GM06990 (cell line): ENCODE measurements around the gene TMEM184A.

Experiments
- DNase-seq: peaks from one replicate; pipeline ENCODE4 v3.0.0-alpha.2; 2011; ENCODE audit not compliant: insufficient read length; ENCODE audit errors: extremely low read depth
- H3K27me3 ChIP-seq: replicated peaks from 2 replicates; pipeline ENCODE4 v1.6.0; 2011; ENCODE audit warnings: low read length; ENCODE audit not compliant: control insufficient read depth, insufficient read depth
- H3K36me3 ChIP-seq: 2 replicates; pipeline ENCODE4 v1.5.1; 2011; ENCODE audit warnings: low read length; ENCODE audit not compliant: control insufficient read depth, insufficient read depth
- H3K4me3 ChIP-seq: replicated peaks from 2 replicates; pipeline ENCODE4 v1.5.1; 2011; ENCODE audit warnings: low read depth, mild to moderate bottlenecking, control low read depth, low read length
- CTCF ChIP-seq: IDR thresholded peaks from 2 replicates; pipeline ENCODE4 v1.5.1; 2011; ENCODE audit warnings: low read length, control low read depth, mild to moderate bottlenecking, inconsistent platforms; ENCODE audit not compliant: insufficient read depth, poor library complexity, severe bottlenecking

Gene TMEM184A

DNA sequence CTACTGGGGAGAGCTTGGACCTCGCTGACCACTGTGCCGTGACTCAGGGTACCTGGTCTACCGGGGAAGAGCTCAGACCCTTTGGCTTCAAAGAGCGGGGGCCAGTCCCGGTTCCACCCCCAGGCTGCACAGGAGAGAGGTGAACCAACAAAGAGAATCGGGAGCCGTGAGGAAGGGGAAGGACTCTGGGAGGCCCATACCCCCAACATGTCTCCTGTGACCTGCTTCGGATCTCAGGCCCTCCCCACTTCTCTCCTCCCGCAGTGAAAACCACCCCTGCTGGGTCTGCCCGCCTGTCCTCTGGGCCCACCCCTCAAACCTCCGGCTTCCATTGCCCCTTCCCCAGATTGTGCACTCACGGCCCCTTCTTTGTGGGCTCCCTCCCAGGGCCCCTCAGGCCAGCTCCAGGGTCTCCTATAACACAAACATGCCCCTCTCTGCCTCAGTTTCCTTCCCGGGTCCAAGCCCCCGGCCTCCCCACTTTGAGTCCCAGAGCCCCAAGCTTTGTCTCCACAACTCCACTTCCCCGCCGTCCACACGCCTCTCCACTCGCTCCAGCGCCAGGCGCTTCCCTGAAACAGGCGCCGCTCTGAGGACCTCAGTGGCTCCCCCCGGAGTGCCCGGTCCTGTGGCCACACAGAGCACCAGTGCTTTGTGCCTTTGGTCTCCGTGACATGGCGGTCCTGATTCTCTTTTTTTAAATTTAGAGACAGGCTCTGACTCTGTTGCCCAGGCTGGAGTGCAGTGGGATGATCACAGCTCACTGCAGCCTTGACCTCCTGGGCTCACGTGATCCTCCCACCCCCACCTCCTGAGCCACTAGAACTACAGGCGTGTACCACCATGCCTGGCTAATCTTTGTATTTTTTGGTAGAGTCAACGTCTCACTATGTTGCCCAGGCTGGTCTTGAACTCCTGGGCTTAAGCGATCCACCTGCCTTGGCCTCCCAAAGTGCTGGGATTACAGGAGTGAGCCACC is 44.3 kb downstream of the TMEM184A start:
- no peaks in the 10 kb centered on the region; the same call in 1 of the 2 replicates for H3K27me3 ChIP-seq
- no peaks in the 10 kb centered on the region for H3K36me3 ChIP-seq
- TF ChIP-seq CTCF, result no peak
- DNase-seq, result no peak
- no peak overlapping the region for H3K4me3 ChIP-seq

DNA sequence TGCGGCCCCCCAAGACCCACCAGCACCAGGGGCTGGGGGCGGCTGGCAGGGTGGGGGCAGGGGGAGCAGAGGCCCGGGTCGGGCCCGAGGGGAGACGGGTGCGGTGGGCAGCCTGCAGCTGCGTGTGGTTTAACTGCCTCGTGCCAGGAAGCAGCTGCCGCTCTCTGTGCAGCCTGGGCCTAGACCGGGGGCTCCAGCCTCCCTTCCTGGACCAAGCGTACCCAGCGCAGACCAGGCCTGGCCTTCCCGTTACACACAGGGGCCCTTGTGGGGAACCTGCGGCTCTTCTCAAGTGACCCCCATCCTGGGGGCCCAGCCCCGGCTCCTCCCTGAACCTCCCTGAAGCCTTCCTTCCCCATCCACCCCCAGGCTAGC is 45.2 kb downstream of the TMEM184A start:
- no peaks in the 10 kb centered on the region for H3K27me3 ChIP-seq
- H3K4me3 ChIP-seq, result no peak overlapping the region
- no peaks in the 10 kb centered on the region for H3K36me3 ChIP-seq
- no peak for TF ChIP-seq CTCF
- peak; percentile 16 for DNase-seq

GRCh38 chr7:1509226-1509625 is 46.8 kb downstream of the TMEM184A start:
- Histone ChIP-seq H3K36me3 (no peaks in the 10 kb centered on the region), H3K4me3 (no peak overlapping the region), H3K27me3 (no peaks in the 10 kb centered on the region)
- no peak for DNase-seq
- TF ChIP-seq CTCF, result no peak

DNA sequence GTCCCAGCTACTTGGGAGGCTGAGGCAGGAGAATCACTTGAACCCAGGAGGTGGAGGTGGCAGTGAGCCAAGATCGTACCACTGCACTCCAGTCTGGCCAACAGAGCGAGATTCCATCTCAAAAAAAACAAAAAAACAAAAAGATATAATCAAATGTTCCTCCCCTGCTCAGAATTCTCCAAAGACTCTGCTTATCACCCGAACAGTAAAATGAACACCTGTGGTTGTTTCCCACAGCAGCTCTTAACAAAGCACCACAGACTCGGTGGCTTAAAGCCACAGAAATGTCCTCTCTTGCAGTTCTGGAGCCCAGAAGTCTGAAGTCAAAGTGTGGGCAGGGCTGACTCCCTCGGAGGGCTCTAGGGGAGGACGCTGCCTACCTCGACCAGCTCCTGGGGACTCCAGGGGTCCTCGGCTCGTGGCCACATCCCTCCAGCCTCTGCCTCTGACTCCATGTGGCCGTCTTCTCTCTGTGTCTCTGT is 47.7 kb downstream of the TMEM184A start:
- TF ChIP-seq CTCF, result no peak
- H3K4me3 ChIP-seq, result no peak overlapping the region
- no peaks in the 10 kb centered on the region for H3K36me3 ChIP-seq
- peak; percentile 15 for DNase-seq
- H3K27me3 ChIP-seq, result no peaks in the 10 kb centered on the region

- Histone ChIP-seq H3K36me3 (peaks cover 3% of the 10 kb centered on the region), H3K27me3 (no peaks in the 10 kb centered on the region), H3K4me3 (peak overlapping the region; percentile 6)
- no peak for TF ChIP-seq CTCF
- DNase-seq, result peak; percentile 52
Measured at GRCh38 chr7:1505731-1506550, 50.1 kb downstream of the TMEM184A start.
